IMR-90 (cell line): ENCODE results near the gene MYOF. TPM values are rescaled to one million over a fixed set of nuclear protein-coding genes. Genes with fewer than 3 reads are reported as not detected.

Experiments
- ATAC-seq: fragments of 200-7000 bp; cut with Tn5 transposase; 2 replicates; pipeline ENCODE4 v1.9.1; 2020; ENCODE audit warnings: low read depth, mild to moderate bottlenecking, moderate library complexity
- BruUV-seq: library from RNA; stranded (reverse); fragments of 400-500 nt; replicated peaks from 2 replicates; lab custom pipeline; 2021; lab: Mats Ljungman, UMichigan
- CTCF ChIA-PET: fragments of 300-600 bp; formaldehyde crosslinking; extraction: SDS; loops from one replicate; lab custom pipeline; 2021; ENCODE audit warnings: antibody characterized with exemption; lab: Yijun Ruan, JAX
- POLR2A ChIA-PET: fragments of 300-600 bp; sonication (Branson Sonifier 250); formaldehyde crosslinking; loops from one replicate; lab custom pipeline; 2022; ENCODE audit warnings: antibody characterized with exemption; ENCODE audit not compliant: unreplicated experiment; lab: Charles Lee
- DNase-seq: peaks from one replicate; pipeline ENCODE4 v3.0.0; 2013
- H2AFZ ChIP-seq: replicated peaks from 2 replicates; pipeline ENCODE3; 2013; ENCODE audit warnings: low read length, mild to moderate bottlenecking; ENCODE audit not compliant: poor library complexity
- H2AK5ac ChIP-seq: 2 replicates; pipeline ENCODE4 v1.6.1; 2013; ENCODE audit warnings: low read depth, low read length, inconsistent platforms
- H2AK9ac ChIP-seq: replicated peaks from 2 replicates; pipeline ENCODE3; 2013; ENCODE audit warnings: mild to moderate bottlenecking, low read depth, low read length, moderate library complexity; ENCODE audit not compliant: poor library complexity
- H2BK120ac ChIP-seq: 2 replicates; pipeline ENCODE4 v1.6.1; 2013; ENCODE audit warnings: low read depth, low read length, inconsistent platforms
- H2BK15ac ChIP-seq: 3 replicates; pipeline ENCODE4 v1.6.1; 2013; ENCODE audit warnings: low read depth, low read length, inconsistent platforms
- H2BK20ac ChIP-seq: 2 replicates; pipeline ENCODE4 v1.6.1; 2013; ENCODE audit warnings: low read depth, mild to moderate bottlenecking, inconsistent platforms, low read length, moderate library complexity
- H2BK5ac ChIP-seq: 2 replicates; pipeline ENCODE4 v1.6.1; 2013; ENCODE audit warnings: mild to moderate bottlenecking, low read depth, low read length, inconsistent platforms; ENCODE audit not compliant: poor library complexity, severe bottlenecking
- H3K14ac ChIP-seq: replicated peaks from 2 replicates; pipeline ENCODE4 v1.6.1; 2013; ENCODE audit warnings: low read depth, low read length, inconsistent platforms
- H3K18ac ChIP-seq: 2 replicates; pipeline ENCODE4 v1.6.1; 2013; ENCODE audit warnings: low read depth, low read length, control low read depth
- H3K23ac ChIP-seq: 2 replicates; pipeline ENCODE4 v1.6.1; 2013; ENCODE audit warnings: low read depth, low read length, inconsistent platforms
- H3K27ac ChIP-seq: 2 replicates; pipeline ENCODE4 v1.5.1; 2013; ENCODE audit warnings: mild to moderate bottlenecking, control low read depth, low read length; ENCODE audit not compliant: insufficient read depth
- H3K27me3 ChIP-seq: 2 replicates; pipeline ENCODE4 v1.6.1; 2013; ENCODE audit warnings: low read length; ENCODE audit not compliant: control insufficient read depth, insufficient read depth
- H3K36me3 ChIP-seq: 2 replicates; pipeline ENCODE4 v1.6.1; 2013; ENCODE audit warnings: low read length, mixed read lengths; ENCODE audit not compliant: control insufficient read depth, insufficient read depth
- H3K4ac ChIP-seq: 2 replicates; pipeline ENCODE4 v1.6.1; 2013; ENCODE audit warnings: low read depth, low read length, inconsistent platforms
- H3K4me1 ChIP-seq: 2 replicates; pipeline ENCODE4 v1.6.1; 2013; ENCODE audit warnings: low read length, mixed read lengths; ENCODE audit not compliant: control insufficient read depth, insufficient read depth
- H3K4me2 ChIP-seq: 2 replicates; pipeline ENCODE4 v1.6.1; 2013; ENCODE audit warnings: low read depth, mild to moderate bottlenecking, control low read depth, low read length, moderate library complexity
- H3K4me3 ChIP-seq: 2 replicates; pipeline ENCODE4 v1.5.1; 2013; ENCODE audit warnings: low read depth, mild to moderate bottlenecking, control low read depth, low read length, moderate library complexity; ENCODE audit not compliant: insufficient read depth
- H3K56ac ChIP-seq: 2 replicates; pipeline ENCODE4 v1.6.1; 2013; ENCODE audit warnings: low read length, inconsistent platforms; ENCODE audit not compliant: insufficient read depth; ENCODE audit errors: extremely low read depth
- H3K79me1 ChIP-seq, 2 experiments: 2 replicates each; pipeline ENCODE4 v1.6.1; 2013; ENCODE audit warnings: low read length in 2 of 2, inconsistent platforms in 1 of 2, low read depth in 1 of 2
- H3K9ac ChIP-seq: 2 replicates; pipeline ENCODE4 v1.6.1; 2013; ENCODE audit warnings: low read depth, low read length, control low read depth
- H3K9me1 ChIP-seq: 2 replicates; pipeline ENCODE4 v1.6.1; 2013; ENCODE audit warnings: low read length, inconsistent platforms; ENCODE audit not compliant: insufficient read depth
- H3K9me3 ChIP-seq: 2 replicates; pipeline ENCODE4 v1.6.1; 2013; ENCODE audit warnings: low read length; ENCODE audit not compliant: control insufficient read depth, insufficient read depth
- H4K20me1 ChIP-seq: 2 replicates; pipeline ENCODE4 v1.6.1; 2013; ENCODE audit warnings: low read length, inconsistent platforms; ENCODE audit not compliant: insufficient read depth
- H4K5ac ChIP-seq: 2 replicates; pipeline ENCODE4 v1.6.1; 2013; ENCODE audit warnings: mild to moderate bottlenecking, low read depth, low read length, control low read depth
- H4K8ac ChIP-seq, 2 experiments: 2 replicates each; pipeline ENCODE4 v1.6.1; 2013; ENCODE audit warnings: low read depth in 2 of 2, low read length in 2 of 2, control low read depth in 1 of 2, inconsistent platforms in 1 of 2
- H4K91ac ChIP-seq: 2 replicates; pipeline ENCODE4 v1.6.1; 2013; ENCODE audit warnings: low read depth, low read length, inconsistent platforms; ENCODE audit not compliant: insufficient read depth
- NFE2L2 ChIP-seq: fragments of 150-350 bp; IDR thresholded peaks from 2 replicates; pipeline ENCODE4 v1.6.1; 2016; ENCODE audit warnings: low read depth, mild to moderate bottlenecking, low read length
- SMC3 ChIP-seq: fragments of 150-350 bp; IDR thresholded peaks from 2 replicates; pipeline ENCODE4 v1.6.1; 2016; ENCODE audit warnings: low read depth, mild to moderate bottlenecking, antibody characterized with exemption, low read length, moderate library complexity
- WGBS, 2 experiments: methylation state at CpG; one replicate each; pipeline versions ENCODE4 v1.1.5 to v1.1.7; 2013; ENCODE audit warnings: missing lambda C conversion rate in 2 of 2; ENCODE audit not compliant: insufficient read length in 1 of 2; ENCODE audit errors: extremely low coverage in 2 of 2; 5-methylcytosine and 5-hydroxymethylcytosine counted together
- dilution Hi-C: fragments of 300-500 bp; cut with HindIII; formaldehyde crosslinking; loops from one replicate; pipeline ENCODE4 v1.14.3; 2018; ENCODE audit warnings: low sequenced_read_pairs; ENCODE audit not compliant: unreplicated experiment
- in situ Hi-C: fragments of 300-500 bp; cut with MboI; formaldehyde crosslinking; loops from 3 replicates; pipeline ENCODE4 v1.14.3; 2019; ENCODE audit warnings: low sequenced_read_pairs, inconsistent platforms, mixed read lengths
- intact Hi-C: fragments of 100-400 bp; cut with micrococcal nuclease; formaldehyde crosslinking; loops from 2 replicates; pipeline ENCODE4 v1.10.0; 2022
- polyA plus RNA-seq, 3 experiments: library from polyadenylated mRNA; depleted of rRNA; stranded (reverse); fragments of >200 nt; gene quantifications; 2 replicates each; pipeline ENCODE4 v1.2.3, GENCODE V29; 2012; ENCODE audit warnings: low replicate concordance in 1 of 3
- total RNA-seq: library from RNA; depleted of rRNA; stranded (reverse); fragments of >200 nt; gene quantifications from 2 replicates; pipeline ENCODE4 v1.2.3, GENCODE V29; 2012

MYOF gene
- total and polyA plus RNA-seq, 2 of the 4 experiments (the other 2 are of a cell fraction) = 221 to 281 TPM

GRCh38 chr10:93319896-93320295 is 162.2 kb downstream of the MYOF start:
- DNase-seq = no peak
- Histone ChIP-seq H2AFZ (no peak overlapping the region), H3K27me3 (no peaks in the 10 kb centered on the region), H3K36me3 (peaks cover 66% of the 10 kb centered on the region), H4K91ac (no peak overlapping the region), H3K9ac (no peak overlapping the region), H3K4me2 (no peak overlapping the region), H4K5ac (no peak overlapping the region), H2BK120ac (no peak overlapping the region), H3K4me3 (no peak overlapping the region), H3K9me3 (no peaks in the 10 kb centered on the region), H2AK5ac (no peak overlapping the region), H3K23ac (no peak overlapping the region), H3K79me1 (peaks cover 18 to 36% of the 10 kb centered on the region in 2 experiments), H4K8ac (no peak overlapping the region), H3K18ac (no peak overlapping the region), H3K4me1 (peaks cover 3% of the 10 kb centered on the region; the same call in 1 of the 2 replicates), H2BK20ac (no peak overlapping the region), H3K14ac (no peak overlapping the region), H4K20me1 (no peaks in the 10 kb centered on the region; the same call in 1 of the 2 replicates), H3K27ac (no peak overlapping the region), H2AK9ac (no peak overlapping the region), H2BK15ac (no peak overlapping the region), H2BK5ac (no peak overlapping the region), H3K56ac (no peak overlapping the region), H3K4ac (no peak overlapping the region), H3K9me1 (peaks cover 3% of the 10 kb centered on the region; the same call in 1 of the 2 replicates)
- ChIA-PET POLR2A (no interaction called here), CTCF (interaction anchor here (0.6 kb wide), 1 partner anchor 39 kb away, joined by 3 read pairs; no protein-coding TSS in a partner anchor)
- 92% methylated on average over 2 of the region's 6 CpGs; no CpG with 5 or more reads in 1 of the 2 experiments for WGBS, 2 experiments
- in situ Hi-C loops (loop anchor here (25.0 kb wide), 1 partner anchor 433 kb away; no protein-coding TSS in a partner anchor), intact Hi-C loops (no loop called here), dilution Hi-C loops (no loop called here)
- no peak for ATAC-seq
- no TSS peak for BruUV-seq
- TF ChIP-seq NFE2L2 = no peak
- no peak for TF ChIP-seq SMC3
